Upper lobe of left lung (tissue), 6 donors: Measurements from ENCODE around the gene MAD1L1. TPM values are rescaled to one million over a fixed set of nuclear protein-coding genes. Genes with fewer than 3 reads are reported as not detected.

Experiments
- ATAC-seq, 2 donors: fragments of 200-7000 bp; cut with Tn5 transposase; one replicate each; pipeline ENCODE4 v1.9.1; 2022; ENCODE audit warnings: mild to moderate bottlenecking in 2 of 2, moderate library complexity in 2 of 2; ENCODE audit not compliant: low FRiP score in 2 of 2
- DNase-seq, 2 donors: peaks; one replicate each; pipeline ENCODE4 v3.0.0-alpha.2; 2019 to 2020
- H3K27ac ChIP-seq, 4 donors: fragments of 200-600 bp; sonication (generic); one replicate each; pipeline ENCODE4 v1.5.1; 2016 to 2019
- H3K27me3 ChIP-seq, 4 donors: fragments of 200-600 bp; sonication (generic); one replicate each; pipeline ENCODE4 v1.5.1; 2017 to 2019
- H3K36me3 ChIP-seq, 4 donors: fragments of 200-600 bp; sonication (generic); one replicate each; pipeline ENCODE4 v1.5.1; 2016 to 2019
- H3K4me1 ChIP-seq, 4 donors: fragments of 200-600 bp; sonication (generic); one replicate each; pipeline ENCODE4 v1.5.1; 2018 to 2019
- H3K4me3 ChIP-seq, 4 donors: fragments of 200-600 bp; sonication (generic); one replicate each; pipeline ENCODE4 v1.5.1; 2017 to 2019; ENCODE audit warnings: mild to moderate bottlenecking in 2 of 4, moderate library complexity in 1 of 4
- H3K9me3 ChIP-seq, 4 donors: fragments of 200-600 bp; sonication (generic); one replicate each; pipeline ENCODE4 v1.5.1; 2018 to 2019
- CTCF ChIP-seq, 6 experiments: fragments of 450-650 bp in 4 of 6; fragments of 200-600 bp in 2 of 6; sonication (generic) in 2 of 6; IDR thresholded peaks; one replicate each; pipeline ENCODE4 v1.5.1; 2016 to 2019; ENCODE audit warnings: antibody characterized with exemption in 6 of 6
- EP300 ChIP-seq, 4 donors: sonication (generic); formaldehyde crosslinking; IDR thresholded peaks; one replicate each; pipeline ENCODE4 v1.5.1; 2017; ENCODE audit warnings: antibody characterized with exemption in 4 of 4, control low read depth in 2 of 4
- POLR2A ChIP-seq, 4 donors: fragments of 450-650 bp; IDR thresholded peaks; one replicate each; pipeline ENCODE4 v1.5.1; 2016 to 2017; ENCODE audit warnings: antibody characterized with exemption in 4 of 4, mild to moderate bottlenecking in 2 of 4
- POLR2AphosphoS5 ChIP-seq, 2 donors: sonication (generic); formaldehyde crosslinking; IDR thresholded peaks; one replicate each; pipeline ENCODE4 v1.5.1; 2017; ENCODE audit warnings: antibody characterized with exemption in 2 of 2
- WGBS, 2 donors: methylation state at CpG; one replicate each; pipeline ENCODE4 v1.1.5; 2017 to 2018; 5-methylcytosine and 5-hydroxymethylcytosine counted together
- total RNA-seq, 6 donors: library from RNA; depleted of rRNA in 4 of 6; stranded (reverse); fragments of >200 nt in 4 of 6; gene quantifications; one replicate each; pipeline versions ENCODE4 v1.1.0 to v1.2.1, GENCODE V29; 2016 to 2021
- donor health status: DM: no; HTN: no; CAD: no; lungs with moderate emphysema.
- donor health status: DM: no; HTN: yes; CAD: no; lungs with severe emphysema.

Gene MAD1L1
- total RNA-seq, 6 donors from 2014 or later: 40.6 to 364 (median 65.6) TPM

GRCh38 chr7:2243458-2243857, 10.7 kb upstream of the MAD1L1 start:
- ATAC-seq (no peak), DNase-seq (no peak)
- H3K9me3 ChIP-seq: no peaks in the 10 kb centered on the region
- no peak overlapping the region for H3K27ac ChIP-seq
- H3K27me3 ChIP-seq: no peaks in the 10 kb centered on the region
- TF ChIP-seq EP300 (IDR thresholded peaks at IDR 0.05) (no peak), CTCF (IDR thresholded peaks at IDR 0.05) (no peak), POLR2A (IDR thresholded peaks at IDR 0.05) (no peak), POLR2AphosphoS5 (IDR thresholded peaks at IDR 0.05) (no peak)
- H3K4me1 ChIP-seq: peaks cover 8 to 42% (median 28%) of the 10 kb centered on the region in 4 donors
- peaks cover 0 to 11% (median 8%) of the 10 kb centered on the region in 4 donors for H3K36me3 ChIP-seq
- no peak overlapping the region for H3K4me3 ChIP-seq
- 91 to 96% methylated on average over 11 to 12 of the region's 12 CpGs for WGBS, 2 donors

GRCh38 chr7:2242541-2243429, 10.0 kb upstream of the MAD1L1 start:
- DNase-seq: no peak
- no peaks in the 10 kb centered on the region for H3K9me3 ChIP-seq
- H3K27me3 ChIP-seq: no peaks in the 10 kb centered on the region
- H3K4me1 ChIP-seq: peaks cover 8 to 48% (median 30%) of the 10 kb centered on the region in 4 donors
- ATAC-seq: no peak
- no peak for TF ChIP-seq POLR2A (IDR thresholded peaks at IDR 0.05)
- TF ChIP-seq EP300 (IDR thresholded peaks at IDR 0.05): no peak
- TF ChIP-seq CTCF (IDR thresholded peaks at IDR 0.05): peak in 1 of 6 experiments; percentile 9
- no peak for TF ChIP-seq POLR2AphosphoS5 (IDR thresholded peaks at IDR 0.05)
- H3K36me3 ChIP-seq: peaks cover 0 to 18% (median 14%) of the 10 kb centered on the region in 4 donors
- H3K4me3 ChIP-seq: peak overlapping the region; percentile 84 to 100 (median 92)
- 35 to 40% methylated on average over 21 of the region's 21 CpGs for WGBS, 2 donors
- peak overlapping the region in 3 of 4 donors; percentile 76 to 85 (median 76) for H3K27ac ChIP-seq

GRCh38 chr7:2241580-2242540, 9.1 kb upstream of the MAD1L1 start, which contains the start of the genes MRM2 and NUDT1:
Gene MRM2, minus strand, starts transcription at chr7:2242205. Its CDS starts 36 bp downstream, at chr7:2242169.
Gene NUDT1, plus strand, starts transcription at chr7:2242226. Its CDS starts 2,349 bp downstream, at chr7:2244575.
- Histone ChIP-seq H3K4me1 (peaks cover 8 to 51% (median 32%) of the 10 kb centered on the region in 4 donors), H3K9me3 (no peaks in the 10 kb centered on the region), H3K27me3 (no peaks in the 10 kb centered on the region), H3K36me3 (peaks cover 0 to 23% (median 15%) of the 10 kb centered on the region in 4 donors), H3K4me3 (peak within 1 kb of the TSS; percentile 84 to 100 (median 92)), H3K27ac (peak within 1 kb of the TSS; percentile 76 to 85 (median 78))
- TF ChIP-seq POLR2AphosphoS5 (IDR thresholded peaks at IDR 0.05) (peak; percentile 86 to 88), EP300 (IDR thresholded peaks at IDR 0.05) (no peak), CTCF (IDR thresholded peaks at IDR 0.05) (no peak), POLR2A (IDR thresholded peaks at IDR 0.05) (peak in 2 of 4 donors; percentile 49 to 83)
- DNase-seq: peak; percentile 87 to 97
- 0 to 2% methylated on average over 21 to 52 of the region's 81 CpGs for WGBS, 2 donors
- peak; percentile 88 to 95 for ATAC-seq

GRCh38 chr7:2239242-2239641, 6.5 kb upstream of the MAD1L1 start:
- DNase-seq: peak in 1 of 2 donors; percentile 60
- WGBS, 2 donors: 97% methylated on average over 17 of the region's 17 CpGs

More at GRCh38 chr7:2239242-2239641, 6.5 kb upstream of the MAD1L1 start:
- H3K9me3 ChIP-seq: no peaks in the 10 kb centered on the region
- peaks cover 8 to 41% (median 24%) of the 10 kb centered on the region in 4 donors for H3K4me1 ChIP-seq
- H3K4me3 ChIP-seq: no peak overlapping the region
- H3K27ac ChIP-seq: no peak overlapping the region
- TF ChIP-seq POLR2A (IDR thresholded peaks at IDR 0.05) (no peak), POLR2AphosphoS5 (IDR thresholded peaks at IDR 0.05) (no peak), EP300 (IDR thresholded peaks at IDR 0.05) (no peak), CTCF (IDR thresholded peaks at IDR 0.05) (no peak)
- H3K27me3 ChIP-seq: no peaks in the 10 kb centered on the region
- peaks cover 0 to 40% (median 25%) of the 10 kb centered on the region in 4 donors for H3K36me3 ChIP-seq
- no peak for ATAC-seq
